Tibial nerve (tissue), 4 donors: ENCODE results near the gene HAL. TPM values are rescaled to one million over a fixed set of nuclear protein-coding genes. Genes with fewer than 3 reads are reported as not detected.

Experiments
- DNase-seq, 2 donors: peaks; one replicate each; pipeline ENCODE4 v3.0.0-alpha.2; 2019; ENCODE audit warnings: low spot score in 2 of 2
- H3K27ac ChIP-seq, 4 donors: fragments of 200-600 bp; sonication (generic) in 3 of 4; one replicate each; pipeline ENCODE4 v1.5.1; 2017 to 2019; ENCODE audit warnings: mild to moderate bottlenecking in 1 of 4
- H3K27me3 ChIP-seq, 2 donors: fragments of 200-600 bp; sonication (generic) in 1 of 2; one replicate each; pipeline versions ENCODE4 v1.5.1 to v1.6.0; 2017 to 2019
- H3K36me3 ChIP-seq, 3 donors: fragments of 200-600 bp; sonication (generic); one replicate each; pipeline ENCODE4 v1.5.1; 2018 to 2019
- H3K4me1 ChIP-seq, 4 donors: fragments of 200-600 bp; sonication (generic) in 3 of 4; one replicate each; pipeline ENCODE4 v1.5.1; 2017 to 2019
- H3K4me3 ChIP-seq, 4 donors: fragments of 200-600 bp; sonication (generic) in 3 of 4; one replicate each; pipeline ENCODE4 v1.5.1; 2017 to 2019; ENCODE audit warnings: mild to moderate bottlenecking in 1 of 4, moderate library complexity in 1 of 4
- H3K9me3 ChIP-seq, 4 donors: fragments of 200-600 bp; sonication (generic) in 3 of 4; one replicate each; pipeline ENCODE4 v1.5.1; 2017 to 2019
- EP300 ChIP-seq, 2 donors: sonication (generic); formaldehyde crosslinking; IDR thresholded peaks; one replicate each; pipeline ENCODE4 v1.6.1; 2017; ENCODE audit warnings: antibody characterized with exemption in 2 of 2, mild to moderate bottlenecking in 1 of 2
- POLR2A ChIP-seq, 2 donors: fragments of 450-650 bp; IDR thresholded peaks; one replicate each; pipeline ENCODE4 v1.6.1; 2017; ENCODE audit warnings: antibody characterized with exemption in 2 of 2, mild to moderate bottlenecking in 2 of 2, moderate library complexity in 2 of 2
- WGBS, 2 donors: methylation state at CpG; one replicate each; pipeline ENCODE4 v1.1.5; 2018; 5-methylcytosine and 5-hydroxymethylcytosine counted together
- total RNA-seq, 4 donors: library from RNA; depleted of rRNA; stranded (reverse); fragments of >200 nt; gene quantifications; one replicate each; pipeline ENCODE4 v1.1.0, GENCODE V29; 2016
- TF ChIP-seq, protein P1 (sequence below), 5 experiments: fragments of 200-600 bp in 3 of 5; fragments of 450-650 bp in 2 of 5; sonication (generic) in 3 of 5; IDR thresholded peaks; one replicate each; pipeline ENCODE4 v1.5.1; 2016 to 2019; ENCODE audit warnings: antibody characterized with exemption in 5 of 5, mild to moderate bottlenecking in 3 of 5, moderate library complexity in 2 of 5

The HAL gene
- total RNA-seq, 4 donors from 2014 or later = 0.20 to 1.5 (median 0.32) TPM

DNA sequence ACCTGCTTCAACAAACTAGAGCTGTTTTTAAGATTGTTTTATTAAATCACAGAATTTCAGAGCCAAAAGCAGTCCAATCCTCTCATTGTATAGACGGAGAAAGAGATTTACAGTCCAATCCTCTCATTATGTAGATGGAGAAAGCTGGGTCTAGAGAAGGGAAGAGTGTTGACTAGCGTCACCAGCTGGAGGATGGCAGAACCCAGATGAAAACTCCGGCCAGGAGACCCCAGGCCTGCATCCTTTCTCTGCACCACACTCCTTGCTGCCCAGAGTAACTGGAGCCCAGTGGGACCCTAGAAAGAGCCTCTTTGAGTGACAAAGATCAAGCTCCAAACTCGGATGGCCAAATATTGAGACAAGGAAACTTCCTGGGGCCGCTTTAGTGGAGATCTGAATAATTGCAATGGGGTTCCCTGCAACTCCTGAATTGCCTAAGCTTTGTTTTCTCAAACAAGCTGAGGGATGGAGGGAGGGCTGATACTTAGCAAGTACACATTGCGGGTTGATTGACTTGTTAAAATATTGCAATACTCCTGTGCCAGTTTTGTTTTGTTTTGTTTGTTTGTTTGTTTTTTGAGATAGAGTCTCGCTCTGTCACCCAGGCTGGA is 40.5 kb downstream of the HAL start:
- DNase-seq = no peak
- no peak overlapping the region for H3K4me3 ChIP-seq
- no peak for TF ChIP-seq POLR2A (IDR thresholded peaks at IDR 0.05)
- TF ChIP-seq EP300 (IDR thresholded peaks at IDR 0.05) = no peak
- TF ChIP-seq, protein P1, sequence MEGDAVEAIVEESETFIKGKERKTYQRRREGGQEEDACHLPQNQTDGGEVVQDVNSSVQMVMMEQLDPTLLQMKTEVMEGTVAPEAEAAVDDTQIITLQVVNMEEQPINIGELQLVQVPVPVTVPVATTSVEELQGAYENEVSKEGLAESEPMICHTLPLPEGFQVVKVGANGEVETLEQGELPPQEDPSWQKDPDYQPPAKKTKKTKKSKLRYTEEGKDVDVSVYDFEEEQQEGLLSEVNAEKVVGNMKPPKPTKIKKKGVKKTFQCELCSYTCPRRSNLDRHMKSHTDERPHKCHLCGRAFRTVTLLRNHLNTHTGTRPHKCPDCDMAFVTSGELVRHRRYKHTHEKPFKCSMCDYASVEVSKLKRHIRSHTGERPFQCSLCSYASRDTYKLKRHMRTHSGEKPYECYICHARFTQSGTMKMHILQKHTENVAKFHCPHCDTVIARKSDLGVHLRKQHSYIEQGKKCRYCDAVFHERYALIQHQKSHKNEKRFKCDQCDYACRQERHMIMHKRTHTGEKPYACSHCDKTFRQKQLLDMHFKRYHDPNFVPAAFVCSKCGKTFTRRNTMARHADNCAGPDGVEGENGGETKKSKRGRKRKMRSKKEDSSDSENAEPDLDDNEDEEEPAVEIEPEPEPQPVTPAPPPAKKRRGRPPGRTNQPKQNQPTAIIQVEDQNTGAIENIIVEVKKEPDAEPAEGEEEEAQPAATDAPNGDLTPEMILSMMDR (IDR thresholded peaks at IDR 0.05) = no peak
- no peaks in the 10 kb centered on the region for H3K27me3 ChIP-seq
- 82 to 85% methylated on average over 7 of the region's 7 CpGs for WGBS, 2 donors
- no peaks in the 10 kb centered on the region for H3K36me3 ChIP-seq
- H3K27ac ChIP-seq = no peak overlapping the region
- H3K4me1 ChIP-seq = no peaks in the 10 kb centered on the region
- H3K9me3 ChIP-seq = no peaks in the 10 kb centered on the region

DNA sequence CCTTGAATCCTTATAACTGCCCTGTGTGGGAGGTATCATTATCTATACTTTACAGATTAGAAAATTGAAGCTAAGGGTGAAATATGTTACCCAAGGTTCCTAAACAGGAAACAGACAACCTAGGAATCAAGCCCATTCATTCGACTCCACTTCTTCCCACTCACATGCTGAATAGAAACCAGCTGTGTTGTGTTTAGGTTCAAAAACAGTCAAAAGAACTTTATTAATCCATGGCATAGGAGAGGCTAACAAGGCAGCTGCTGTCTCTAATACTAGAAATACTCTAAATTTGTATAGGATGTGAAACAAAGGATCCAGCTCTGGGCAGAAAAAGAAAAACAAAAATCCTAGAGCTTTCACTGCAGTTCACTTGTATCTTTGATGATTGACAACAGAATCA is 43.1 kb downstream of the HAL start:
- TF ChIP-seq, protein P1 (IDR thresholded peaks at IDR 0.05) = no peak
- TF ChIP-seq EP300 (IDR thresholded peaks at IDR 0.05) (no peak), POLR2A (IDR thresholded peaks at IDR 0.05) (no peak)
- no peaks in the 10 kb centered on the region for H3K36me3 ChIP-seq
- 17 to 22% methylated on average over 1 of the region's 1 CpG for WGBS, 2 donors

DNA sequence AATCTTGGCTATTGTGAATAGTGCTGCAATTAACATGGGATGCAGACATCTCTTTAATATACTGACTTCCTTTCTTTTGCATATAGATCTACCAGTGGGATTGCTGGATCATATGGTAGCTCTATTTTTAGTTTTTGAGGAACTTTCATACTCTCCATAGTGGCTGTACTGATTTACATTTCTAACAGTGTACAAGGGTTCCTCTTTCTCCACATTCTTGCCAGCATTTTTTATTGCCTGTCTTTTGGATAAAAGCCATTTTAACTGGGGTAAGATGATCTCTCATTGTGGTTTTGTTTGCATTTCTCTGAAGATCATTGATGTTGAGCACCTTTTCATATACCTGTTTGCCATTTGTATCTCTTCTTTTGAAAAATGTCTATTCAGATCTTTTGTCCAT is 44.6 kb downstream of the HAL start:
- Histone ChIP-seq H3K27ac (no peak overlapping the region), H3K9me3 (no peaks in the 10 kb centered on the region), H3K4me1 (no peaks in the 10 kb centered on the region), H3K27me3 (no peaks in the 10 kb centered on the region), H3K4me3 (no peak overlapping the region), H3K36me3 (no peaks in the 10 kb centered on the region)
- no peak for DNase-seq
- TF ChIP-seq POLR2A (IDR thresholded peaks at IDR 0.05) = no peak

More for the DNA sequence above, 43.1 kb downstream of the HAL start:
- Histone ChIP-seq H3K9me3 (no peaks in the 10 kb centered on the region), H3K4me1 (no peaks in the 10 kb centered on the region), H3K27me3 (no peaks in the 10 kb centered on the region), H3K4me3 (no peak overlapping the region), H3K27ac (no peak overlapping the region)
- DNase-seq = no peak

DNA sequence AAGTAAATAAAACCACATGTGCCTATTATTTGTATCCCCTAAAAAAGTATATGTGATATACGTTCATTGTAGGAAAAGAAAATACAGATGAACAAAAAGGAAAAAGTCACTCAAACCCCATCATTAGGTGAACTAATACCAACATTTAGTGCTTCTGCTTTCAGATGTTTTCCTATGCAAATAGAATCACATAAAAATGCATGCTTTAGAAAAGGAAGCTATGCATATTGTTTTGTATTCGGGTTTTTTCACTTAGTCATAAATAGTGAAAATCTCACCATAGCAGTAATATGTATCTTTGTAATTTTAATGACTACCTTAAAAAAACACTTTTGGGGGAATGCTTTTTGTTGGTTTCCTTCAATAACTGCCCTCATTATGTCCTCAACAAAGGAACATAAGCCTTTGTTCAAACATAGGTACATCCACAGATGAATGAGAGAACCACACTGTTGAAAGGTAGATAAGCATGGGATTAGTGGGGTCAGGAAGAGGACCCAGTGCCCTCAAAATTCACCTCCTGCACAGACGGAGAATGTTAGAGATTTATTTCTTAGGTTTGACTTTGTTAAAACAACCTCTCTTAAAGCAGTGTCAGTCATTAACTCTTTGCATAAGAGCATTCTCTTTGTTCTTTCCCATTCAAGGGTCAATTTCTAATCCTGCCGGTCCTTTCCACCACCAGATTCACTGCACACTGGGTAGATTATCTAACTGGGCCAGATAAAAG is 46.5 kb downstream of the HAL start:
- no peak for TF ChIP-seq POLR2A (IDR thresholded peaks at IDR 0.05)
- no peak for TF ChIP-seq EP300 (IDR thresholded peaks at IDR 0.05)
- TF ChIP-seq, protein P1 (IDR thresholded peaks at IDR 0.05) = no peak
- no peaks in the 10 kb centered on the region for H3K27me3 ChIP-seq
- DNase-seq = no peak
- WGBS, 2 donors = 57 to 58% methylated on average over 4 of the region's 4 CpGs
- no peaks in the 10 kb centered on the region for H3K9me3 ChIP-seq
- no peak overlapping the region for H3K27ac ChIP-seq
- H3K36me3 ChIP-seq = no peaks in the 10 kb centered on the region
- H3K4me3 ChIP-seq = no peak overlapping the region
- no peaks in the 10 kb centered on the region for H3K4me1 ChIP-seq

DNA sequence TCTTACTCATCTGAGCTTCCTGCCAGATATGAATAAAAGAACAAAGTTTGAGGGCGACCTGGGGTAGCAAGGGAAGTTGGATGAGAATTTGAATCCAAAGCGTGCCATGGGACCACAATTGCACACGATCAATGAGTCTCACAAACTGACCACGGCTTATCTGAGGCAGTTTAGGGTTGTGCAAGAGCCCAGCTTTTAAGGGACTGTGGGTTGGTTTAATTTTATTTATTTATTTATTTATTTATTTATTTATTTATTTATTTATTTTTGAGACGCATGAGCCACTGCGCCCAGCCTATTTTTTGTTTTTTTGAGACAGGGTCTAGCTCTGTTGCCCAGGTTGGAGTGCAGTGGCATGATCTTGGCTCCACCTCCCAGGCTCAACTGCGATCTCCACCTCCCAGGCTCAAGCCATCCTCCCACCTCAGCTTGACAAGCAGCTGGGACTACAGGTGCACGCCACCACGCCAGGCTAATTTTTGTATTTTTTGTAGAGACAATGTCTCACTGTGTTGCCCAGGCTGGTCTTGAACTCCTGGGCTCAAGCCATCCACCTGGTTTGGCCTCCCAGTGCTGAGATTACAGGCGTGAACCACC is 51.9 kb downstream of the HAL start:
- 89 to 94% methylated on average over 10 of the region's 10 CpGs for WGBS, 2 donors
- H3K4me3 ChIP-seq = no peak overlapping the region

More for the DNA sequence above, 51.9 kb downstream of the HAL start:
- TF ChIP-seq POLR2A (IDR thresholded peaks at IDR 0.05) = no peak
- TF ChIP-seq, protein P1 (IDR thresholded peaks at IDR 0.05) = no peak
- TF ChIP-seq EP300 (IDR thresholded peaks at IDR 0.05) = no peak
- Histone ChIP-seq H3K36me3 (no peaks in the 10 kb centered on the region), H3K27me3 (no peaks in the 10 kb centered on the region), H3K4me1 (peaks cover 0 to 17% (median 5%) of the 10 kb centered on the region in 4 donors), H3K9me3 (no peaks in the 10 kb centered on the region), H3K27ac (no peak overlapping the region)
- DNase-seq = no peak
